ENCODE data around the gene ZNF555. TPM values are rescaled to one million over a fixed set of nuclear protein-coding genes. Genes with fewer than 3 reads are reported as not detected.

Gene ZNF555
- total RNA-seq, 4 donors from 2014 or later: 3.9 to 7.3 (median 4.8) TPM

- DNase-seq (ENCODE audit: low spot score): no peak
- no peak for ATAC-seq (ENCODE audit: low FRiP score)
- TF ChIP-seq, protein P1, sequence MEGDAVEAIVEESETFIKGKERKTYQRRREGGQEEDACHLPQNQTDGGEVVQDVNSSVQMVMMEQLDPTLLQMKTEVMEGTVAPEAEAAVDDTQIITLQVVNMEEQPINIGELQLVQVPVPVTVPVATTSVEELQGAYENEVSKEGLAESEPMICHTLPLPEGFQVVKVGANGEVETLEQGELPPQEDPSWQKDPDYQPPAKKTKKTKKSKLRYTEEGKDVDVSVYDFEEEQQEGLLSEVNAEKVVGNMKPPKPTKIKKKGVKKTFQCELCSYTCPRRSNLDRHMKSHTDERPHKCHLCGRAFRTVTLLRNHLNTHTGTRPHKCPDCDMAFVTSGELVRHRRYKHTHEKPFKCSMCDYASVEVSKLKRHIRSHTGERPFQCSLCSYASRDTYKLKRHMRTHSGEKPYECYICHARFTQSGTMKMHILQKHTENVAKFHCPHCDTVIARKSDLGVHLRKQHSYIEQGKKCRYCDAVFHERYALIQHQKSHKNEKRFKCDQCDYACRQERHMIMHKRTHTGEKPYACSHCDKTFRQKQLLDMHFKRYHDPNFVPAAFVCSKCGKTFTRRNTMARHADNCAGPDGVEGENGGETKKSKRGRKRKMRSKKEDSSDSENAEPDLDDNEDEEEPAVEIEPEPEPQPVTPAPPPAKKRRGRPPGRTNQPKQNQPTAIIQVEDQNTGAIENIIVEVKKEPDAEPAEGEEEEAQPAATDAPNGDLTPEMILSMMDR (IDR thresholded peaks at IDR 0.05): no peak
Observed at GRCh38 chr19:2808129-2808941, 32.9 kb upstream of the ZNF555 start.

GRCh38 chr19:2809387-2810140 lies 31.7 kb upstream of the ZNF555 start:
- no peak for DNase-seq (ENCODE audit: low spot score)
- ATAC-seq (ENCODE audit: low FRiP score): no peak
- TF ChIP-seq, protein P1 (IDR thresholded peaks at IDR 0.05): no peak

DNA sequence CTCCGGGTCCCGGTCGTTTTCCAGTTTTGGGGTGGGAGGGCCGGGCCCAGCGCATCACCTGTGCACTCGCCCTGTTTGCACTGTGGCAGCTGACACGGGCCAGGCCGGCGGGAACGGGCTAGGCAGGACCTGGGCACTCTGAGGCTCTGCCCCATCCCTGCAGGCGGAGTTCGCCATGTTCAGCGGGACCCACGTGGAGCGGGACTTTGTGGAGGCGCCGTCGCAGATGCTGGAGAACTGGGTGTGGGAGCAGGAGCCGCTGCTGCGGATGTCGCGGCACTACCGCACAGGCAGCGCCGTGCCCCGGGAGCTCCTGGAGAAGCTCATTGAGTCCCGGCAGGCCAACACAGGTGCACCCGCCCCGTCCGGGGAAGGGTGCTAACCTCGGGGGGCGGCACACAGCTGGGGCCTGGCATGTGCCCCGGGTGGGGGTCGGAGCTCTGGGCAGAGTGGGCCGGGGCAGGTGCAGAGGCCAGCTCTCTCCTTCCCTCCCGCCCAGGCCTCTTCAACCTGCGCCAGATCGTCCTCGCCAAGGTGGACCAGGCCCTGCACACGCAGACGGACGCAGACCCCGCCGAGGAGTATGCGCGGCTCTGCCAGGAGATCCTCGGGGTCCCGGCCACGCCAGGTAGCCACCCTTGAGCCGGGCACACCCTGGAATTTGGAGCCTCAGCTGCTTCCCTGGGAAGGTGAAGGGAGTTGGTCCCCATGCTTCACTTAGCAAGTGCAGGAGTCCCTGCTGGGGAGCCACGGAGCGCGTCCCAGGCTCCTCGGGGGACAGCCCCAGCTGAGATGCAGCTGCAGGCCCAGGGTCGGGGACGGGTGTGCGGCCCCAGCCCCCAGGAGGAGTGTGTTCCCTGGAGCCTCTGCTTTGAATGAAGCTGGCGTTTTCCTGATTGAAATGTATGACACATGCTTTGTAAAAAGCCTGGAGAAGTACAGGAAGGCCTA lies 30.9 kb upstream of the ZNF555 start:
- no peak for ATAC-seq (ENCODE audit: low FRiP score)
- DNase-seq (ENCODE audit: low spot score): no peak
- TF ChIP-seq, protein P1 (IDR thresholded peaks at IDR 0.05): no peak

DNA sequence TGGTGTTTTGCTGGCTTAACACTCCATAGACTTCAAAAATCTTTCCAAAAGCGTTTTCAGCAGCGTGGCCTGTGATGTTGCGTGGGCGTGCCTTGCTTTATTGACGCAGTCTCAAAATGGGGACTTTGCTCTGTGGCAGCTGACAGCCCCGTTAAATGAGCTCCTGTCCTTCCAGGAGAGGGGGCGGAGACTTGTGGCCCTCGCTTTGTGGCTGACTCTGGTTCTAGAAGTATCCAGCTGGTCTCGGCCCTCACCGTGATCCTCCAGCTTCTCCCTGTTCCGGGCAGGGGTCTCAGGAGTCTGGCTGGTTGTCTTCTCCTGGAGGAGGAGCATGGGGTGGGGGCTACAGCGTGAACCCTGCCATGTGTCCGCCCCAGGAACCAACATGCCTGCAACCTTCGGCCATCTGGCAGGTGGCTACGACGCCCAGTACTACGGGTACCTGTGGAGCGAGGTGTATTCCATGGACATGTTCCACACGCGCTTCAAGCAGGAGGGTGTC lies 30.0 kb upstream of the ZNF555 start:
- DNase-seq (ENCODE audit: low spot score) (no peak), ATAC-seq (ENCODE audit: low FRiP score) (no peak)

GRCh38 chr19:2811735-2812413 lies 29.4 kb upstream of the ZNF555 start:
- ATAC-seq (ENCODE audit: low FRiP score) (no peak), DNase-seq (ENCODE audit: low spot score) (no peak)
- TF ChIP-seq, protein P1 (IDR thresholded peaks at IDR 0.05): no peak

More for the DNA sequence above, 30.0 kb upstream of the ZNF555 start:
- TF ChIP-seq, protein P1 (IDR thresholded peaks at IDR 0.05): no peak
